NOMO-1 (cell line): ENCODE data around the gene TM4SF1.
A peak's percentile ranks its signal among the peaks of the same experiment; 100 is the strongest.

Source experiments
- DNase-seq, 2 experiments: peaks; one replicate each; lab custom pipeline; 2025; ENCODE audit not compliant: unreplicated experiment in 2 of 2; lab: John Stamatoyannopoulos, UW

Gene TM4SF1

GRCh38 chr3:149375501-149376196, 1.8 kb downstream of the TM4SF1 start:
- DNase-seq = no peak

- peak in 1 of 2 experiments; percentile 57 for DNase-seq
Measured at GRCh38 chr3:149374793-149375500, 2.5 kb downstream of the TM4SF1 start.

DNA sequence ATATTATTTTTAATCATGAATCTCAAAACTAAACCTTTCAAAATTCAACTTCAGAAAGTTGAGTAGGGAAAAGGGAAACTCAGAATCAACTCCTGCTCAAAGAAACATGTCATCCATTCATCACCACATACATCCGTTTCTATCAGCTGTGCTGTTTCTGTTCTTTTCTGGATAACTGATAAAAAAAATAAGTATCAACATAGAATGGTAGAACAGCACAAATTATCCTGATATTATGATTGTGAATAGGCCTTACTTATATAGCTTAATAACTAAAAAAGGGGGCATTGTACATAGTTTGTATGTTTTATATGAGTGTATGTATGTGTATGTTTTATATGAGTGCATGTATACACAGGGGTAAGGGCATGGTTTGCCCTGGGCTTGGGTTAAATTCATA, 3.1 kb downstream of the TM4SF1 start:
- no peak for DNase-seq

GRCh38 chr3:149373235-149374125, 4.0 kb downstream of the TM4SF1 start:
- DNase-seq = peak; percentile 37 to 95

DNA sequence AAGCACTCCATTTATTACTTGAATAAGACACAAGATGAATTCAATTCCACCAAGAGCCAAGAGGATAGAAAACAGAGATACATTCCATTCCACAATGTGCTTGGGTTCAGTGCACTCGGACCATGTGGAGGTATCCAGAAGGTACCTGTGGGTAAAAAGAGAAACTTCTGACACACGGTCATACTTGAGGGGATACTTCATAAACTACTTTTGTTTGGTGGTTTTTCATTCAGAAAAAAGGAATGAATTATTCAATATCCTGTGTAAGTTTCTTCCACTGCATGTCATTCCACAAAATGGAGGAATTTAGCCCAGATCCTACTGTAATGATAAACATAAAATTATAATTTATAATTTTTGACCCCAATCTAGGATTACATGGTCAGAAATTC, 5.7 kb downstream of the TM4SF1 start:
- no peak for DNase-seq

- peak; percentile 17 to 75 for DNase-seq
Measured at GRCh38 chr3:149371001-149371722, 6.3 kb downstream of the TM4SF1 start.

GRCh38 chr3:149369991-149370866, 7.2 kb downstream of the TM4SF1 start:
- DNase-seq = no peak

- no peak for DNase-seq
Measured at GRCh38 chr3:149368674-149369497, 8.6 kb downstream of the TM4SF1 start.

DNA sequence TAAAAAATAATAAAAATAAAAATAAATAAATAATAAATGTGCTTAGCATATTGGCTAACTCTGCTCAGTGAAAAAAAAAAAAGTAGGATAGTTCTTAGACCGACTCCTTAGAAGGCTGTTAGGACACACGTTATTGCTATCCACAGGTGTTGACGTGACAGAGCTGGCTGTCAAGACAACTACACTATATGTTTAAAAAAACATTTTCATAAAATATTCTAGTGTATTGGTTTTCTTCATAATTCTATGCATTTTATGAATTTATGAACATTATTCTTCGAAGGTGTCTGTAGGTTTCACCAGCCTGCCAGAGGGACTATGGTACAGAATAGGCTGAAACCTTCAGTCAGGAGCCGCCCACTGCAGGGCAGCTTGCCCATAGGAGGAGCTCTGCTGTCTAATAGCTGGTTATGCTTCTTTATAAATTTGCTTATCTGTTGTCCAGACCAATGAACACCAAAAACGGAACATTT, 9.2 kb downstream of the TM4SF1 start:
- DNase-seq = no peak

- DNase-seq = peak in 1 of 2 experiments; percentile 23
Measured at GRCh38 chr3:149366941-149367840, 10.3 kb downstream of the TM4SF1 start.

GRCh38 chr3:149366031-149366430, 11.4 kb downstream of the TM4SF1 start:
- DNase-seq = no peak

DNA sequence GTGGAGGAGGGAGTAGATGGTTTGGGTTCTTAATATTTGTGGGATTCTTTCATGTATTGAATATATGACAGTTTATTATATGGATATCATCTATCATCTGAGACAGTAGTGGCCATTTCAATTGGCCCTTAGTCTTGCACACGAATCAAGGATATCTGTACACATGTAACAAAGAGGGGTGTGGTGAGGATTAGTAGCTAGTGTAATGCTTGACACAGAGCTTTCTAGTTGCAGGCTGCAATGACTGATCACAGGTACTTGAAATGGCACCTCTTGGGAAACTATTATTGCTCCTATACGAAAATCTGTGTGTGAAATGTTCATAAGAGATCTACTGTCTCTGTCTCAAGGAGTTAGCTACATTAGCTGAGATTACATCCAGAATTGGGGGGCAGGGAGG, 12.8 kb downstream of the TM4SF1 start:
- DNase-seq = no peak

- no peak for DNase-seq
Measured at GRCh38 chr3:149363053-149363452, 14.4 kb downstream of the TM4SF1 start.

DNA sequence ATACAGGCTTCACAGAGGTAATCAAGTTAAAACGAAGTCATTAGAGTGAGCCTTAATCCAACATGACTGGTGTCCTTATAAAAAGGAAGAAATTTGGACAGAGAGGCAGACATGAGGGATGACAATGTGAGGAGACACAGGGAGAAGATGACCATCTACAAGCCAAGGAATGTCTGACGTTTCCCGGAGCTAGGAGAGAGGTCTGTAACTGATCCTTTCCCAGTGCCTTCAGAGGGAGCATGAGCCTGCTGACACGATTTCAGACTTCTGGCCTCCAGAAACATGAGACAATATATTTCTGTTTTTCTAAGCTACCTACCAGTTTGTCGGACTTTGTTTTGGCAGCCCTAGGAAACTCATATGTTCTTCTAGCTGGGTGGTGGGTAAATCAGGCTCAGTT, 15.1 kb downstream of the TM4SF1 start:
- no peak for DNase-seq

DNA sequence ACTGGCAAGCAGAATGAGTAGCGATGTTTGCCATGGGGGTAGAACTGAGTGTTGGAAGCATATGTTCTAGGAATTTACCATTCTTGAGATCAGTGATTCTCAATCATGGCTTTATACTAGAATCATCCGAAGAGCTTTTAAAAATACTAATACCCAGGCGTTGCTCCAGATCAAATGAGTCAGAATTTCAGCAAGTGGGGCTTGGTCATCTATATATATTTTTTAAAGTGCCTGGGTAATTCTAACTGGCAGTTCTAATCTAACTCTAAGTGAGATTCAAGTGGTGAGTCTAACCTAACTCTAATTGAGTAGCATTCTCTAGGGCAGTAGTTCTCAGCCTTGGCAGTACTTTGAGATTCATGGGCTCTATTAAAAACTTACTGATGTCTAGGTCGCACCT, 20.8 kb downstream of the TM4SF1 start:
- DNase-seq = no peak

DNA sequence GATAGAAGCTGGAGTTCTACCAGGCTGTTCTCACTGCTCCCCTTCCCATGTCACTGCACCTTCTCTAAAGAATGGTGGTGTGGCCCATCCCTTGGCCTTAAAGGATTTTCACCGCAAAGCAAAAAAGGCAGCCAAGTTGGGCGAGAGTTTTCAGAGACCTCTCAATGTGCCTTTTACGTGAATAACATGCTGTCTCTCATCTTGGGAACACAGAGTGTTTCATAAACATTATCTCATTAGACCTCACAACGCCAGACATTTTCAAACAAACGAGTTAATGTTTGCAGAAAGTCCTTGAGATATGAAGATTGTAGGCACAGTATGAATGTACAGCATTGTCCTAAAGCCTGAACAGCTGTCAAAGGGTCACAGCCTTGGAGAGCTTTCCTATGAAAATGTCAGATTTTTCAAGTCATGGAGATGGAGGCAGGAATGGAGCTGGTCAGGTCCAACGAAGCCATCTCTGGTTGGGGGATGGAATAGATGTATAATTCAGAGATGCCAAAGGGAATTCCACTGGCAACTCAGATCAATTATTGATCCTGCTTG, 21.3 kb downstream of the TM4SF1 start:
- DNase-seq = no peak

- no peak for DNase-seq
Measured at GRCh38 chr3:149353581-149354184, 23.8 kb downstream of the TM4SF1 start.
